ENCODE results near the gene DDAH2.

- no peak for TF ChIP-seq CTCF (IDR thresholded peaks at IDR 0.05)
- no peak for TF ChIP-seq POLR2A (IDR thresholded peaks at IDR 0.05)
These were observed 10.8 kb downstream of the DDAH2 start for GRCh38 chr6:31718265-31718664.
